ENCODE results near the gene LTBP2.

Gene LTBP2

DNA sequence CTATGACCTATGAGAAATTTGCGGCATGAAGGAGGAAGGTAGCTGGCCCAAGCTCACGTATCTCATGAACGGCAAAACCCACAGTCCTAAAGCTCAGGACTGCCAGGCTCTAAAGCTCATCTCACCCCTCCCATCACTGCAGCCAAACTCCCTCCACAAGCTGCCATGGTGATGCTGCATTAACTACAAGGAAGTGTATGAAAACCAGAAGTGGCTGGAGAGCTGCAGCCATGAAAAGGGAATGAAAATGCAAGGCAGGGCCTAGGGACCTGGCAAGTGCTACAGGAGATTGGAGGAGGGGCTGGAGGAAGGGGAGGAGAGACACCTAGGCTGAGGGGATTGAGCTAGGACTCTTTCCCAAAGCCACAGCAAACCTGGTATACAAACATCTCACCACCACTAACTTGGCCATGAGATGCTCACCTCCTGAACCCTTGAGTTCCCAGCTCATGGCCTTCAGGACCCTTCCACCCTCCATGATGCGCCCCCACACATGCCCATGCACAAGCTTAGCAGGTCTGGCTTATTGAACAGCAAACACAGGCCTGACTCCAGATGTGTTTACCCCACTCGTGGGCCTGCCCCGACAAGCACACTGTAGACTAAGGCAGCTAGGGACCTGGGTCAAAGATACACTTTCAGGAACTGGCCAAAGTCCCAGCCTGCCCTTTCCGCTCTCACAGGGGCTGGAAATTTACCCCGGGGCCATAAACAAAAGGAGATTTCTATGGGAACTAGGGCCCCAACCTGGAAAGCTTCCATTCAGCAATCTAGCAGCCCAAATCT lies 42.0 kb downstream of the LTBP2 start:
- DNase-seq, result no peak

DNA sequence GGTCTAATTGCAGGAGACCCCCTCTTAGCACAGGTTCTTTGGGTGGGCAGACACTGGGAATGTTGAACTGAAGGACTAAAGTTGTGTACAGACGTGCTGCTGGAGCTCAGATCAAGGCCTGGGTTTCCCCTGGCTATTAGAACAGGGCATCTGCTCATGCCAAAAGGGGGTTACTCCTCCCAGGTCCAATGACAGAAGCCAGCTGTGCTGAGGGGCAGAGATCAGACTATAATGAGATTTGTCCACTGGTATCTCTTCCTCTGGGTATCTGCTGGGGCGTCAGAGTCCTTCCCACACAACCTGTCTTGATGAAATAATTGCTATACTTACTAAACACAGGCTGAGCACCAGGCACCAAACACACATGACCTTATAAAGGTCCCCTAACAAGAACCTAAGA lies 42.6 kb downstream of the LTBP2 start:
- DNase-seq, result no peak

DNA sequence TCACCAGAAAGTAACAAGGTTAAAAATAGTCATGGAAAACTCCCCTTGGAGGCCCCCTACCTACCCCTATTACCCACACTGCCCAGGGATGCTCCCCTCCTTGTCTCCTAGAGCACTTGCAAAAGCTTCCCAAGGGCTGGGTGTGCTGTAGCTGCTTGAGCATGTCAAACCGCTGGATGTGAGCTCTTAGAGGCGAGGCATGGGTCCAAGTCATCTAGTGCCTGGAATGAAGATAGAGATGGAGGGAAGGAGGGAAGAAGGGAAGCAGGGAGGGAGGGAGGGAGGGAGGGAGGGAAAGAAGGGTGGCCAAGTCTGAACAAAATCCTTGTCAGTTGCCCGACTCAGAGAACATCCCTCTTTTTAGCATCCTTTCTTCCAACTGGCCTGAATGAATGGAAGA lies 43.1 kb downstream of the LTBP2 start:
- no peak for DNase-seq

DNA sequence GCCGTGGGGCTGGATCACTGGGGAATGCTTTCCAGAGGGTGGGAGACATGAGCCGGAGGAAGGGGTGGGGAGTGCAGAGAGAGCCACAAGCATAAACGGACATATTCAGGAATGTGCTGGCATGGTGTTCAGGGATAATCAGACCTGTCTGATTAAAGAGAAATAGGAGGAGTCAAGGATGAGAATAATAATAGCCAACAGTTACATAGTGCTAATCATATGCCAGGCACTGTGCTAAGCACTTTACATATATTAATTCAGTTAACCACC lies 43.7 kb downstream of the LTBP2 start:
- no peak for DNase-seq

DNA sequence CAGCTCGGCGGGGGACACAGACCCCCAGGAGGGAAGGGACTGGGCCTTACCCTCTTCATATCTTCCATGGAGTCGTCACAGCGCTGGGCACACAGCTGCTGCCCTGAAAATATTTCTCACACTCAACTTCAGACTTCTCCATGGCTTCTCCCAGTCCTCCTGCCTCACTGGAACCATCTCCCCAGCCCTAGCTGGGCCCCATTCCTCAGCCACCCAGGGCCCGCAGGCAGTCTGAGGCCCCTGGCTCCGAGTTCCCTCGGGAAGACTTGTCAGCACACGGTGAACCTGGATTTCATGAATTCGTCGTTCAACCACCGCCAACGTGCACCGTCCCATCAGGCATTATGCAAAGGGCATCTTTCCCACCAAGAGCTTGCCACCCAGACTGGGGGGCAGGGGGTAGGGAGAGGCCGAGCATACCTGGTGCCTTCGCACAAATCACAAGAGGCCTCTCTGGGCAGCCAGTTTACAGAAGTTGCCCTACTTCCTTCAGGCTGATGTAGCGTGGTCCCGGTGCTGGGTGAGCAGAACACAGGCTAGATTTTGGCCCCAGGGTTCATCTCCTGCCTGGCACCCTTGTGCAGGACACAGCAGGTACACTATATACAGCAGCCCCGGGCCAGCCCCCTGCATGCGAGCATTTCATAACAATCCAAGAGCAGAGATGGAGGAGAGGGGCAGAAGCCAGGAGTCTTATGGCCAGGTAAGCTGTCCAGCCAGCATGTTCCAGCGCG lies 44.2 kb downstream of the LTBP2 start:
- DNase-seq, result no peak

DNA sequence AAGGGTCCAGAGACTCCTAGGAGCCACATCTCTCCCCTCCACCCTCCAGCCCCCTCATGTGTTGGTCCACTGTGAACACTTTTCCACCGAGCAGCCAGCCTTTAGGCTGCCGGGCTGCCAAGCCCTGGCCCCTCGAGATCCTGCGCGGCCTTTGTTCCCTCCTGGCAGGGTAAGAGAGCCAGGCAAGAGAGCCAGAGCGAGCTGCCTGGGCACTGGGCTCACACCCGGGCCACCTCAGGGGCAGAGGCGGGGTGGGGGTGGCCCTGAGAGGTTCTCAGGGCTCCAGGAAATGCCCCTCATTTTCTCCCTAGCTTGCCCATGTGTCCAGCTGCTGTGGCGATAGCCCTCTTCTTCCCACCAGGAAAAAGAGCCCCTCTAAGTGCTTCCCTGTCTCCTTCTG lies 44.8 kb downstream of the LTBP2 start:
- DNase-seq, result no peak

DNA sequence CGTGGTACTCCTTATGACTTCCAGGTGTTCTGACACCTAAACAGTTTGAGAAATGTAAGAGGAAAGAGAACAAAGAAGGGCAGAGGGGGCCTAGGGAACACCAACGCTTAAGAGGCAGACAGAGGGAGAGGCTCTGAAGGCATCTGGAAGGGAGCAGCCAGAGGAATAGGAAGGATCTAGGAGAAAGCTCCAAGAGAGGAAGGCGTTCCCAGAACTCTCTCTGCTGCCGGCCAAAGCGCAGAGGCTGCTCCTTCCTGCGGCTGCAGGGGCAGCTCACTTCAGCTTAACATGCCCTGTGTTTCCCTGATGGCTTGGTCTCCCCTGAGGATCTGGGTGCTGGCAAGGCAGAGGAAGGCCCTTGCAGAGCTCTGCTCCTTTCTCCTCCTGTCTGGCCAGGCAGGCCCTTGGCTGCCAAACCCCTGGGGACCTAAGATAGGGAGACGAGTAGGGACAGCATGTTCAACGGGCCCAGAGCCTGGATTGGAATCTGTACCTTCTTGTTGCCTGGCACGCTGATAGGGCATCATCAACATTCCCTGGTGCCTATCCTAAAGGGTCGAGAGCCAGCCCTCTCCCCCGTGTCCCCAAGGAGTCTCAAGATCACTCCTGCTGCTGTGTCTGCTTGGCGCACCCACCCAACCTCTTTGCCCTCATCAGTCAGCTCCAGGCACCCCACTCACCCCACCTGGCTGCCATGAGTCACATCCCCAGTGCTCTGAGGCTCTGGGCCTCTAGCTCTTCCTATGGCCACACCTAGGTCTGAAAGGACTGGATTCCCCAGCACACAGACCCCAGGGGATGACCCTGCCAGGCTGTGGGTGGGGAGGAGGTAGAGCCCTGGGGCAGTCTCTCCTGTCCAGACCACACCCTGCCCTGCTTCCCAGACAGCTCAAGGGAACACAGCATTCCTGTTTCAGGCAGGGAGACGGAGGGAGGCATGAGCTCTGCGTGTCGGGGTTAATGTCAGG lies 45.6 kb downstream of the LTBP2 start:
- DNase-seq, result no peak

DNA sequence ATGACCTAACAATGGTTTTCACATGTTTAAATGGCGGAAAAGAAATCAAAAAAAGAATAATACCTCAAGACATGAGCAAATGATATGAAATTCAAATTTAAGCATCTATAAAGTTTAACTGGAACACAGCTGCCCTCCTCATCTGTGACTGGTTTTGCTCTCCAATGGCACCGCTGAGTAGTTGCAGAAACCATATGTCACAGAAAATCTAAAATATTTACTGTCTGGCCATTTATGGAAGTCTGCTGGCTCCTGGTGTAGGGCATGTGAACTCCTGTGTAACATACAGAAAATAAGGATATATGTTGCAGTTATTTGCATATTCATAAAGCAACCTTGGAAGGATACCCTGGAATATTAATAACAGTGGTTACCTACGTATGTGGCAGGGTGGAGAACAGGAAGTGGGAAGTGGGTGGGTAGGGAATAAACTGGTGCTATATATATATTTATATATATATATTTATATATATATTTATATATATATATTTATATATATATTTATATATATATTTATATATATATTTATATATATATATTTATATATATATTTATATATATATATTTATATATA lies 48.4 kb downstream of the LTBP2 start:
- DNase-seq, result no peak

DNA sequence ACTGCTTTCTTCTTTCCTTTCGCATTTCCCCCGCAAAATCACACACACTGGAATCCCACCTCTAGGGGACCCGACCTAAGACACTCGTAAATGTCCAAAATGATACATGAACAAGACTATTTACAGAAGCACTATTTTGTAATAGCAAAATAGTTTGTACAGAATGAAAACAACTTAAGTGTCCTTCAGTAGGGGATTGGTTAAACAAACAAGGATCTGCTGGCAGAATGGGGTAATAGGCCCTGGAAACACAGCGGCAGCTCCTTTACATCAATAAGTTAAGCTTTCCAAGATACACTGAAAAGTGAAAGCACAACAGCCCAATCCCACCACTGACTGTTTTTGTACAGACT lies 48.8 kb downstream of the LTBP2 start:
- no peak for DNase-seq

DNA sequence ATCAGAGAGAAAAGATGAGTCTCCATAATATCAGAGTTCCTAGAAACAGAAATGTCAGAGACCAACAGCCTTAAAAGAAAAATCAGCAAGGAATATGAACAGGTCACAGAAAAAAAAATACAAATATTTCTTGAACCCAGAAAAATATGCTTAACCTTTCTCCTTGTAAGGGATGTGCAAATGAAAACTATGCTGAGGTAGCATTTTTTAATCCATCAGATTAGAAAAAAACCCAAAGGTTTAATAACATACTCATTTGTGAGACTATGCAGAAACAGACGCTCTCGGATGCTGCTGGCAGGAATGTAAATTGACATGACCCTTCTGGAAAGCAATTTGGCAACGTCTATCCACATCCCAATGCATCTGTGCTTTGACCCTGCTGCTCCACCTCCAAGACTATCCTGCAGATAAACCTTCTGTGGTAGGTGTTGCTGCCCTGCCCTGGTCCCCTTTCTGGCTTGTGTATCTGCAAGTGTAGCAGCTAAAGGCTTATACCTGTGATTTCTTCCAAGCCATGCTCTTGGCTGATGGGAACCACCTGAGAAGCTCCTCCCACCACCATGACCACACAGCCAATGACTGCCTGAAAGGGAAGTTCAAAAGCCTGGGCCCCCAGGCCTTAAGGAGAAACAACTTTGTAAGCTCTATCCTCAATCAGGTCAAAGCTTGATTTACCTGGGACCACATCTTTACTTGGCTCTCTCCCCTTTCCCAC lies 49.4 kb downstream of the LTBP2 start:
- no peak for DNase-seq

DNA sequence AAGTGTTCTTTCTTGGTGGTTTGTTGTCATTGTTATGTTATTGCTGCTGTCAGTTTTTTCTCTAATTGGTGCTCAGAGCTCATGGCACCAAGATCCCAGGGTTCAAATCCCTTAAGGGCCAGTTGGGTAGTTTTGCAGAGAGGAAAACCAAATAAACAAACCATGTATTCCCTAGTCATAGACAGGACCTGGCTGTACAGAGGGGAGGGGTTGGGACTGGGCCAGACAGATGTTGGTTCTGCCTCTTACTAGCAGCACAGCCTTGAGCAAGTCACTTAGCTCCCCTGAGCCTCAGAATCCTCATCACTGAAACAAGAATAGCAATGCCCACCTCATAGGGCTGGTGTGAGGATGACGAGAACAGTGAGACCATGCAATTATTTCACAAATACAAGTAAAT lies 53.4 kb downstream of the LTBP2 start:
- DNase-seq, result no peak

DNA sequence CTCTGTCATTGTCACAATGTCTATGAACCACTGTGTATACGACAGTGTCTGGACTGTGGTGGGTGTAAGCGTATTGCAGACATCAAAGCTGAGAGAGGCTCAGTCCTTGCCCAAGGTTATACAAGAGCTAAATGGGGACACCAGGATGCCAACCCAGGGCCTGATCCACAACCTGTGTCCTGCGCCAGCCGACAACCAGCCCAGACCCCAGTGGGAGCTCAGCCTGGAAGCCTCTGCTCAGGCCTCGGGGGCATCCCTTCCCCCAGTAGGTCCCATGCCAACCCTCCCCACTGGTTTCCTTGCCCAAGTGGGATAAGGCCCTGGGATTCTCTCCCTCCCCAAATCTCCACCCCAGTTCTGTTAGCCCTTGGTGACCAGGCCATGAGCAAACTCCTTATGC lies 54.3 kb downstream of the LTBP2 start:
- DNase-seq, result no peak

DNA sequence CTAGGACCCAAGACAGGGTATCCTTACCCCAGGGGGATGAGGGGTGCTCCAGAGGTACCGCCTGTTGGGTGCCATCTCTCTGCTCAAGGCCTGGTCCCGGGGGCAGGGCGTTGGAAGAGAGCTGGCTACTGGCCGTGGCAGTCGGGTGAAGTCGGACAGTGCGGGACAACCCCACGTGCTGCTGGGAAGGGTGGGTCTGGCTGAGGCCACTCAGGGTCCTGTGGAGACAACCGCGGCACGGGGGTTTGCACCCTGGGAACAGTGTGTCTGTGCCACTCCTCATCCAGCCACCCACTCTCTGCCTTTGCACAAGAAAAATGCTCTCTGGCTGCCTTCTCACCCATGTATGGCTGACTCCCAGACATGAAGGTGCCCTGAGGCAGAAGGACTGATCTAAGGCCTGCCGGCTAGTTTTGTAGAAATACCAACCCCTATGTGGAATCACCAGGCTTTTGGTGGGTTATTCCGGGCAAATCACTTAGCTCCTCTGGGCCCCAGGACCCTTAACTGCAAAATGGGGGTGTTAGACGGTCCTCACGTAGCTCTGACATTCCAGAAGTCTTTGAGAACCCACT lies 56.5 kb downstream of the LTBP2 start:
- no peak for DNase-seq

DNA sequence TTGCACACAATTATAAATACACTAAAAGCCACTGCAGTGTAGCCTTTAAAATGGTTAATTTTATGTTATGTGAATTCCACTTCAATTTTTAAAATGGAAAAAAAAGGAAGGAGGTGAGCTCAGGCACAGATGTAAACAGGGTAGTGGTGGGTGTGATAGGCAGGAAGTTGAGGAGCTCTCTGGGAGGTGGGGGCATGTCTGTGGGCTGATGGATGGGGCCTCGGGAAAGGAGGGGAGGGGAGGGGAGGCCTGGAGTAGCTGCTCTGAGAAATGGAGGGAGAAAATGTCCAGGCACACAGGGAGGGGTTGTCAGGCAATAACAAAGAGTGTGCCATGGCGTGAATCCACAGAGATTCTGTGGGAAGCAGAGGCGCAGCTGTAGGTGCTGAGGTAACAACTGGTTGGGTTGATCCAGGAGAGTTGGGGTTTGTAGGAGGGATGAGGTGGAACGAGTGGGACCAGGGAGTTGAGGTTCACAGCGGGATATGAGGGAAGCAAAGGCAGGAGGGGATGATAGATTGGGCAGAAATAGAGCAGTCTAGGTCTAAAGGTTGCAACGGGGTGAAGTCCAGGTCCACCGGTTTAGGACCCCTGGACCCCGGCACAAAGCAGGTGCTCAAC lies 57.2 kb downstream of the LTBP2 start:
- no peak for DNase-seq

DNA sequence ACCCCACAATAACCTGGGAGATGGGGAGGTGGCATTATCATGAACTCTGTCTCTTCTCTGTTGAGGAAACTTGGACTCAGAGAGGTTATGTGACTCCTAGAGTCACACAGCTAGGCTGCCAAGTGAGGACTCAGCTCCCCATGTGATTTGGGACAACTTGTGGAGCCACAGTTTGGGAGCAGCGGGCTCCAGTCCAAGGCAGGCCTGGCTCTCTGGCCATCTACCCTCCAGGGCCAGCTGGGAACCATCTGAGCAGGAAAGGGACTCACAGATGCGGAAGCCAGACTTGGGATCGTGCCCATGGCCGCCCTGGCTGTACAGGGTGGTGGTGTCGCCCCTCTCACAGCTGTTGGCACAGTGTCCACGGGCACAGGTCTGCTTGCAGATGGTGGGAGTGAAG lies 59.4 kb downstream of the LTBP2 start:
- DNase-seq, result no peak

DNA sequence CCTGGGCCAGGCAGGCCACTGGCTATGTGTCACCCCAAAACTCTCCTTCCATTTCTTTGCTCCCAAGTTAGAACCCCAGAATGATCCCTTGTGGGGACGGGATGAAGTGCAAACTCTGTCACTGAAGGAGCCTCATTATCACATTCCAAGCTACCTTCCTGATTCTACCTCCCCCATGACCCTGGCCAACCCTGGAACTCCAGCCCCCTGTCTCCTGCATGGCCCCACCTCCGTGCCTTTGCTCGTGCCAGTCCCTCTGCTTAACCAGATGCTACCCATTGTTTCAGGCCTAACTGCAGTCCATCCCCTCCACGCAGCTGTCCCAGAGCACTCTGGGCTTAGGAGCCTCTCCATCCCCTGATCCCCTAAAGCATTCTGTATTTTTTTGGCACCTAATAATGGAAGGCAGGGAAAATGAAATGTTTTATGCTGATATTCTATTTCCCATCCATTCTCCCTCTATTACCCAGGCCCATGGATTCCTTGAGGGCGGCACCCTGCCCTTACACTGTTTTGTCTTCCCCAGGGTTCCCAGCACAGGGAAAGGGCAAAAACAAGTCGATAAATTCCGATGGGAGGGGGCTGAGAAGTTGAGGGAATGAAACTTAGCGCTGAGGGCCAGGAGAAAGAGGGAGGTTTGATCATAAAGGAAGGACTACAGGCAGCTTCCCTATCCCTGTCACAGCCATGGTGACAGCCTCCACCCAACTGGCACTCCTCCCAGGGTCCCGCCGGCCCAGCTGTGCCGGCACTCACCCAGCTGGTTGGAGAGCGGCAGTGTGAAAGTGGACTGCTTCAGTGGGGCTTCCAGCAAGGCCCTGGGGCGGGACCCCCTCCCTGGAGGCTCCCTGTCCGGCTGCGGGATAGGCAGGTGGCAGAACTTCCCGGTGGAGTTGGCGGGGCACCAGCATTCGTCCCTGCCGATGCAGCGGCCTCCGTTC lies 60.3 kb downstream of the LTBP2 start:
- no peak for DNase-seq

DNA sequence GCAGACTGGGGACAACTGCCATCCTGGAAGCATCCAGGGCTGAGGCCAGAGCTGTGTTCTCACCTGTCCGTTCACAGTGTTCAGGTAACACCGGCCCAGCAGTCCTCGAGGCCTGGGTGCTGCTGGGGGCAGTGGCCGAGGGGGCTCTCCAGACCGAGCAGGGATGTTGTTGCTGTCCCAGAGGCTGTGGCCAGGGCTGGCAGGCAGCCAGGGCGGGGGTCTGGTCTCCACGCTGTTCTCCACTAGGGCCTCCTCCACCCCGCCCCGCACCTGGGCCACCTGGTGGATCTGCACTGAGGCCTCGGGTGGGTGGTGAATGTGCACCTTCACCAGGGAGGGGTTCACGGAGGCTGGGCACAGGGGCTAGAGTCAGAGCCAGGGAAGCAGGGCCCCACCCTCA lies 61.0 kb downstream of the LTBP2 start:
- DNase-seq, result no peak

DNA sequence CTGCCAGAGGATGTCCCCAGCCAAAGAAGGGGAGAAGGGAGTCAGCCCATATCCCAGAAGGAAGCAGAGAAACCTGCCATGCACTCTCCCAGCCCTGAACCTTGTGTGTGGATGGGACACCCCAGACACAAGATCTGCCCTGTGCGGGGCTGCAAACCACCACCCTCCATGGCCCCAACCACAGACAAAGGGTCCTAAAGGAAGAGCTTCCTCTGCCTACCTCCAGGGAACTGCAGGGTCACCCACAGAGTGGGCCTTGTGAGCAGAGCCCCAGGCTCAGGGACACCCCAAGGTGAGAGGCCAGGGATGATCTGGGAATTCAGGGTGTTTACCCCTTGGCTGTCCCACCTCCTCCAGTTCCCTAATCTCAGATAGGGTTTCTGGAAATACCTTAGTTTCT lies 62.0 kb downstream of the LTBP2 start:
- no peak for DNase-seq

DNA sequence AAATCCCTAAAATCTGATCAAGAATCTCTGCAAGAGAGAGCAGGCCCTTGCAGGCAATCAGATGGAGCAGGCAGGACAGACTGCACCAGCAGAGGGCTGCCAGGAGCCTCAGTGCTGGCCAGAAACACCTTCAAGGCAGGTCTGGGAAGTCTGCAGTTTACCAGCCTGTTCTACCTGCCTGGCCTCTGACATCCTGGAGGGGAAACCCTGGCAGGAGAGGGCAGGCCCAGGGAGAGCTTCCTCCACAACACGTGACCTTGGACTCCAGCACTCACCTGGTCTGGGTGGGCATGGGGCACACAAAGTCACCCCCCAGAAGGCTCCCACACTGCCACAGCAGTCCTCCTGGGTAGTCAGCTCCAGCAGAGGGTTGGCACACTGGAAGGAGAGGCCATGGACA lies 62.4 kb downstream of the LTBP2 start:
- no peak for DNase-seq

DNA sequence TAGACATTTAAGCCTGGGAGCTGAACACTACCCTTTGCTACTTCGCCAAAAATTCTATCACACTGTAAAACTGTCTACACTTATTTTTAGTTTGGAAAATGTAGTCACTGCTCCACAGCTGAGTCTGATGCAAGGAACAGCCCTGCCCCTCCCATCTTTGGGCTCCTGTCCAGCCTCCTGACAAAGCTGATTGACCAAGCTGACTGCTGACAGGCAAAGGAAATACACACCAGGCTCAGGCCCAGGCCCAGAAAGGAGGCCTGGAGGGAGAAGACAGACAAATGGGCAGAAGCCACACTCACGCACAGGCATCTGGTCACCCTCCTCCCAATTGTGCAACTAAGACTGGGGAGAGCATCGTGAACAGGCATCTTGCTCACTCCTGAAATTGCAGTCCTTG lies 63.2 kb downstream of the LTBP2 start:
- no peak for DNase-seq
